HG03342 (cell line): ENCODE data around the gene B3GALT6.

Experiments used
- ATAC-seq: cut with Tn5 transposase; IDR thresholded peaks from one replicate; pipeline ENCODE4 v1.9.1; 2021; ENCODE audit warnings: mild to moderate bottlenecking, moderate library complexity; ENCODE audit not compliant: unreplicated experiment

B3GALT6 gene

DNA sequence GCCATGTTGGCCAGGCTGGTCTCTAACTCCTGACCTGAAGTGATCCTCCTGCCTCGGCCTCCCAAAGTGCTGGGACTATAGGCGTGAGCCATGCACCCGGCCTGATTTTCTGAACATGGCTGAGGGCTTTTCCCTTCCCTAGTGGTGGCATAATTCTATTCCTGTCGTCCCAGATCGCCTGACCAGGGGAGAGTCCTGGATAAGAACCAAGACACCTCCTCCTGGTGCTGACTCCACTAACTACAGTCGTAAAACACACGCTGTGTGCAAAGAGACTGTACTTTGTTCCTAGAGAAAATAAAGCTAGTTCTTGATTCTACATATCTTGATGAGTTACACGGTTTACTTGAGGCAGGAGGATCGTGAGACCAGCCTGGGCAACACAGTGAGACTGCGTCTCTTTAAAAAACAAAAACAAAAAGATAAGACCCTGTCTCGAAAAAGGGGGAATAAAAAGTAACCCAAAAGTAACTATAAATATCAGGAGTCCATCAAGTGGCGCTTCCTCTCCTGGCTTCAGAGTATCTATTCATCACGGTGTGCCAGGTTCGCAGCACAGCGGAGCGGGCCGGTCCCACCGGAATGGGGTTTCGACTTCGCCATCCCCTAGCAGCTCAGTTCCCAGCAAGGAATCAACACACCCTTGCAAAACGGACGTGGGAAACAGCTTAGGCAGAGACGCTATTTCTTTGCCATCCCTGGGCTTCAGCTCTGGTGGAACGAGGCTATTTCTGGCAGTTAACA is 1.2 kb upstream of the B3GALT6 start:
- no peak for ATAC-seq

DNA sequence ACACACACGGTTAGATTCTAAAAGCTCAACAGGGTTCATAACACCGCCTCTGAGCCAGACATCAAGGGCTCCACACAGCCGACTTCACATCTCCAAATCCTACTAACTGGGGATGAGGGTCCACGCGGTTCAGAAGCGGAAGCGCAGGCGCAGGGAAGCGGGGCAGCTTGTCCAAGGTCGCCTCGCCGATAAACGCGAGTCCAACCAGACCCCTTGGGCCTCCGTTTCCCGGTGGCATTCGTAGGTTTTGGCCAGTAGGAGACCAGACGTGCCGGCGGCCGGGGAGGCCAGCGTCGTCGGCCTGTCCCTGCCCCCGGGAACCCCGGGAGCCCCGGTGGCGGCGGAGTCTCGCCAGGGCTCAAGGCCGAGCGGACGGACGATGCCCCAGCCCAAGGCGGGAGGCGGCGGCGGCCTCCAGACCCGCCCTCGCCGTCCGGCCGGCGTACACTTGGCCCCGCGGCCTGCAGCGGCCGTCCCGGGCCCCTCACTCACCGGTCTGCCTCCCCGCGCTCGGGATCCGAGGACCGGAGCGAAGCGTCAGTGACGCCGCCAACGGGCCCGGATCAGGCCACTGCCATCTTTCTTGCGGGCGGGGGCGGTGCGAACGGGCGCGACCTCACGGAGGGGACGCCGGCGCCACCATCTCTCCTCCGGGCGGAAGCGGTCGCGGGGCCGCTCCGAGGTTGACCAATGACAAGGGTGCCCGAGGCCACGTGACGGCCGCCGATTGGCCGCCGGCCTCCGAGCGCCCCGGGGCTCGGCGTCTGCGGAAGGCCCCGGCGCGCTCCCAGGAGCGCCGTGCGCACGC is 433 bp upstream of the B3GALT6 start, which contains the start of gene SDF4:
SDF4 (minus strand) TSS at position 602 of the 808 bp plus-strand sequence. CDS start 3,229 bp downstream, outside the sequence.
- ATAC-seq = peak; percentile 92

DNA sequence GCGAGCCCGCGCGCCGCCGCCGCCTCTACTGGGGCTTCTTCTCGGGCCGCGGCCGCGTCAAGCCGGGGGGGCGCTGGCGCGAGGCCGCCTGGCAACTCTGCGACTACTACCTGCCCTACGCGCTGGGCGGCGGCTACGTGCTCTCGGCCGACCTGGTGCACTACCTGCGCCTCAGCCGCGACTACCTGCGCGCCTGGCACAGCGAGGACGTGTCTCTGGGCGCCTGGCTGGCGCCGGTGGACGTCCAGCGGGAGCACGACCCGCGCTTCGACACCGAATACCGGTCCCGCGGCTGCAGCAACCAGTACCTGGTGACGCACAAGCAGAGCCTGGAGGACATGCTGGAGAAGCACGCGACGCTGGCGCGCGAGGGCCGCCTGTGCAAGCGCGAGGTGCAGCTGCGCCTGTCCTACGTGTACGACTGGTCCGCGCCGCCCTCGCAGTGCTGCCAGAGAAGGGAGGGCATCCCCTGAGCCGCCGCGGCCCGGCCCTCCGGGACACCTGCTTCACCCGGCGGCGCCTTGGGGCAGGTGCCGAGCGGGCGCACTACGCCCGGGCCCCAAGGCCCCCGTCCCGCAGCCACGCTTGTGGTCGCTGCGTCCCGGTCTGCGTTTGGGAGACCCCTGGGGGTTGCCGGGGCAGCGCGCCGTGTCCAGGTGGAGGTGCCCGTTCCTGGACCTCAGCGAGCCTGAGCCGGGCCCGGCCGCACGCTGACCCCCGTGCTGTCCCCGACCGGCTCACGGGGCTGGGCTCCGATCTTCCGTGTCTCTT is 944 bp downstream of the B3GALT6 start:
- no peak for ATAC-seq

DNA sequence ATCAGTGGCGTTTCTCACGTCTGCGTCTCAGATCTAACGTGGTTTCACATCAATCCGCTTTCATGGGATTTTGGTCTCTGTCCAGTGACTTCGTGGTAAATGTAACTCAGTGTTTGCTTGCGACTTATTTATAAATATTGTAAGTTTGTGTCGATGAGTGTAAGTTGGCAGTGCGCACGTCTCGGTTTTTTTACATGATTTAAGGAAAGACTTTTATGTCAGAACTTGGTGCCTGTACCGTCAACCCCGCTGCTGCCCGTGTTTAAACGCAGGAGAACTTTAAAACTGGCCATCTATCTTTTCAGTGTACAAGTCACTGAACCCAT is 1.5 kb downstream of the B3GALT6 start:
- no peak for ATAC-seq

DNA sequence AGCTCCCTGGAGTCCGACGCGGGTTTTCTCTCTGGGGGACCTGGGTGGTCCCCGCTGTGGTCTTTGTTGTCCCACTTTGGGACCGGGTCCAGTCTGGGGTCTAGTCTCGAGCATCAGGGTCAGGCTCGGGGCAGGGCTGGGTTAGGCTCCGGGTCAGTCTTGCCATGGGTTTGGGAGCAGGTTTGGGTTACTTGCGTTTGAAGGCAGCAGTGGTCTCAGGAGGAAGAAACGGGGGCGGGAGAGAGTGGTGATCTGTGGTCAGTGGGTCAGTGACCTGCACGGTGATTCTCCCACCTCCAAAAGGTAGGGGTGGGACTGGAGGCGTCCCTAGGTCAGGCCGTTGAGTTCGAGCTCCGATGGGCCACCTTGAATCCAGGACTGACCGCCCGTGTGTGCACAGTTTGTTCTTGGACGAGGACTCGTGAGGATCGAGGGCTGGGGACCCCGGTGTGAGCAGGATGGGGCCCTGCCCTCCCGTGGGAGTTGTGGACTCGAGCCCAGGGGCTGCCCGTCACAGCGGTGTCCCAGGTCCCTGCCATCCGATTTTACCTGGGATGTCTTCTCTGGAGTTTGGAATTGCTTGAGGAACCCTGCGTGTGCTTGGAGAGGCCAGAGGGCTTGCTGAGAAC is 2.3 kb downstream of the B3GALT6 start:
- ATAC-seq = no peak

DNA sequence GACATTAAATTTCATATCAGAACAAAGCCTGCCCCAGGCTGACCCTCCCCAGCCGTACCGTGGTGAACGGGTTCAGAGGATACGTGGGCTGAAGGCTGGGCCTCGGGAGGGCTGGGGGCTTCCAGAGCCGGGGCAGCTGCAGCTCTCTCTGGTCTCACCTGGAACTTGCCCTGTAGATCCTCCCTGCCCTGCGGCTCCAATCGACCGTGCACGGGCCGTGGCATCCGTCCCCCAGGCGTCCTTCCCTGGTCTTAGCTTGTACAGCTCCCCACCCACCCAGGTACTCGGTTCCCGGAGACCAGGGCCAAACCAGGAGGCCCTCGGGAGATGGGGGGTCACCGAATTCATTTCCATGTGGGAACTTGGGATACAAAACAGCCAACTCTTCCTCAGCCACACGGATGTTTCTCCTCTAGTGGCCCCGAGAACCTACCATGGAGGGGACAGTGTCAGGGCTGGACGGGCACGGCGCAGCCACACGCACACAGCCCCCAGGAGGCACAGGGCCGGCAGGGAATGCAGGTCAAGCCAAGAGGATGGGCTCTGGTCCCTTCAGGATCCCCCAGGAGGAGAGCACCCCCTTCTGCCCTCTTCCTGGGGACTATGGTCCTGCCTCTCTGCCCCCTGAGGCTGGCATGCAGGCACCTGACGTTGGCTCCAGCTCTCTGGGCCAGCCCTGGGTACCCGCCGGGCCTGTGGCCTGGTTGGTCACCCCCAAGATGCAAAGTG is 3.1 kb downstream of the B3GALT6 start:
- ATAC-seq = no peak

DNA sequence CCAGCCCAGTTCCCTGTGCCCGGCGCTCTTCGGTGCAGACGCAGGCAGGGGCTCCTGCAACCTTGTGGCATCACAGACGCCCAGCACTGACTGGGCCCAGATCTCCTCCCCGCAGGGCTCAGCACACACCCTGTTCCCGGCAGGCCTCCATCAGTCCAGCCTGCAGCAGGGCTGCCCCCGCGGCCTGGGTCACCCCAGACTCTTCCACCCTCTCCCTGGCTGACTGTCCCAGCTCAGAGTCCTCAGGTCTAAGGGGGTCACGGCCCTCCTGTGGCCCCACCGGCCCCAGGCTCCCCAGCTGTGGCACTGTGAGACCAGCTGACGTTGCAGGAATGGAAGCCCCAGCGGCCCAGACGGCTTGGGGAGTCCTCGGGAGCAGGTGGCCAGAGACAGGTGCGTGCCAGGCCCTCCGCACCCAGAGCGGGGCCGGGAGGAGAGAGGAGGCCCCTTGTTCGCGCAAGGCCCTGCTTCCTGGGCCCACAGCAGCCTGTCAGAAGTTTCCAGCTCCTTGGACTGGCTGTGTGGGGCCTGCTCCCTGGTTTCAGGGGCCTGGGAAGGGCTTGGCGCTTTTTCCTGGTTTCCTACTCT is 4.2 kb downstream of the B3GALT6 start:
- no peak for ATAC-seq

DNA sequence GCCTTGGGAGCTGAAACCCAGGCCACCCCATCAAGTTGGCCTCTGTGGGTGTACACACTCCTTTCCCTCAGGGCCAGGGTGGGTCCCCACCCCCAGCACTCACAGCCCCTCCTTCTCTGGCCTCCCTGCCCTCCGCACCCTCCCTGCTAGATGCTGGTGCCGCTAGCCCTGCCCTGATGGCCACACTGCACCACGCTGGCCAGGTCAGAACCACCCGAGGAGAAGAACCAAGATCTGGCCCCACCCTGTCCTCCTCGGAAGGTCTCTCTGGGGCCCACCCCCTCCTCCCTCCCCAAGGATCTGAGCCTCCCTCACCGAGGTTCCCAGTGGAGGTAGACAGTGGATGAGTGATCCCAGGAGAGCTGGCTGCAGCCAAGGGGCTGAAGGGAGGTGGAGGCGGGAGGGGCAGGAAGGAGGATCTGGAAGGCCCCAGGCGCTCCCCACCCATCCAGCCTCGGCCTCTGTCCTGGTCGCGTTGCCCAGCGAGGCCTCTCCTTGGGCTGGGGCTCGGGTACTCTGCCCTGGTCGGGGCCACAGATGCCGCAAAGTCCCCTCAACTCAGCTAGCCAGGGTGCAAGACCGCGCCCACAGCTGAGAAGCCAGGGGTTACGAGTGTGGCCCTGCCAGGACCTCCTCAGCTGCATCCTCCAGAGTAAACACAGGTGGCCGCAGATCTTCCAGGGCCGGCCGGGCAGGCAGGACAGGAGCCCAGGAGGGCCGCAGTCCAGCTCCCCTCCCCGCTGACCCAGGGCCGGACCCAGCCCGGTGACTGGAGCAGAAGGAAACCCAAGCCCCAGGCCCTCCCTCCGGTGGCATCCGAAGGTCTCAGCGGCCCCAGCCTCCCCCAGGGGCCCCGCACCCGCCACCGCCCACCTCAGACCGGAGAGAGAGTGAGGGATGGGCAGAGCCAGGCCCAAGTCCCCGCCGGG is 5.2 kb downstream of the B3GALT6 start:
- ATAC-seq = no peak

DNA sequence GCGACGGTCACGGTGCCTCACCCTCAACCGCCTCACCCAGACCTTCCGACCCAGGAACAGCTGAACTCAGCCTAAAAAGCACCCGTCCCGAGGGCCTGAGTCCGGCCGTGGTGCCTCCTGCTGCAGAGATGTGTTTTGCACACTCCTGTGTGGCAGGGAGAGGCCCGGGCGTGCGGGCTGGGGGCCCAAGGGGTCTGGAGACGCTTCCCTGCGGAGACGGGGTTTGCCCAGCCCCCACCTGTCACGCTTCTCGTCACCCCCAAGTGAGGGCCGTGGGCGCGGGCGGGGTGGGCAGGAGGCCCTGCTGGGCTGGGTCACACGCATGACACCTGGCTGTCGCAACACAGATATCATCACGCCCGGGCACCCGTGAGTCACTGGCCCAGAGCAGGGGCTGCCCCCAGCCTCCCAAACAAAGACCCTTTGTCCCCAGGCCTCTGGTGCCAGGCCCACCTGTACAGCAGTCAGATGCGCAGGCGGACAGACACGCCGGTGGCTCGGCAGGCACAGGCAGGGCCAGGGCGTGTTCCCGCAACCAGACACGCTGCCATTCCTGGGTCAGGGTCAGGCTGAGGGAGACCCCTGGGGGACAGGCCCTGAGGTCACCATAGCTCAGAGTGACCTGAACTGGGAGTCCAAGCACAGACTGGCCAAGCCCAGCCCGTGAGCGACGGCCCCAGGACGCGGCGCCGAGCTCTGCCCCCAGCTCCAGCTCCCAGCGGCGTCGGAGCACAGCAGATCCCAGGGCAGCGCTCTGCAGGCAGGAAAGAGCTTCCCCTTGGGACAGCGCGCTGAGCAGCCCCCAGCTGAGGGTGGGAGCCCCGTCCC is 6.1 kb downstream of the B3GALT6 start:
- no peak for ATAC-seq

DNA sequence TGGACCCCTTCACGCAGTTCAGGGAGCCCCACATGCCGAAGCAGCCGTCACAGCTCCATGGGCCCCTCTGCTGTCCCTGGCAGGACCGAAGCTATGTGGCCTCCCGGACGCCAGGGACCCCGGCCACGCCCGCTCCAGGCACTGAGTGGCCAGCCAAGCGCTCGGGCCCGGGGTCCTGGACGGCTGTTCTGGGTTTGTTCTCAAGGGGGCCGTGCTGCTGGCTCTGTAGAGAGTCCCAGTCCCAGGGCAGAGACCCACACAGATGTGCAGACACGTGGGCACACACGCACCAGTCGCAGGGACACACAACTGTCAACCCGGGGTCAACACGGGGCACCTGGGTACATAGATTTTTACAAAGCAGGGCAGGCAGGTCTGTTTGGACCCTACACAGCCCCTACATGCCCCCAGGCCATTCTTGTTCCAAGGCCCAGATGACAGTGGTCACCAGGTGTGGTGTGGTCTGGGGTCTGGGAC is 6.7 kb downstream of the B3GALT6 start:
- no peak for ATAC-seq

DNA sequence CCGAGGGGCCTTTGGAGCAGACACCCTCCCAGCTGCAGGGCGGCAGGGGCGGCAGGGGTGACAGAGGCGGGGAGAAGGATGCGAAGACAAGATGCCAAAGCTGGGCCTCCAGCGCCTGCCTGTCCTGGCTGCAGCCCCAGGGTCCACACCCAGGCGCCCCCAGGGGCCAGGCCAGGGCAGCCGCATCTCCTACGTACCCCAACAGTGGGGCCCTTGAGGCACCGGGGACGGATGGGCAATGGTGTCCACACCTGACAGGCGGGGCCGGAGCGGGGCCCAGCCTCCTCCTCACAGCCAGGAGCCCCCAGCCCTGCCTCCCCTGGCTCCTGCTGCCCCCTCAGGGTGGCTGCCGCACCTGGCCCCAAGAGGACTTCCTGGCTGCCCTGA is 7.2 kb downstream of the B3GALT6 start:
- ATAC-seq = no peak

DNA sequence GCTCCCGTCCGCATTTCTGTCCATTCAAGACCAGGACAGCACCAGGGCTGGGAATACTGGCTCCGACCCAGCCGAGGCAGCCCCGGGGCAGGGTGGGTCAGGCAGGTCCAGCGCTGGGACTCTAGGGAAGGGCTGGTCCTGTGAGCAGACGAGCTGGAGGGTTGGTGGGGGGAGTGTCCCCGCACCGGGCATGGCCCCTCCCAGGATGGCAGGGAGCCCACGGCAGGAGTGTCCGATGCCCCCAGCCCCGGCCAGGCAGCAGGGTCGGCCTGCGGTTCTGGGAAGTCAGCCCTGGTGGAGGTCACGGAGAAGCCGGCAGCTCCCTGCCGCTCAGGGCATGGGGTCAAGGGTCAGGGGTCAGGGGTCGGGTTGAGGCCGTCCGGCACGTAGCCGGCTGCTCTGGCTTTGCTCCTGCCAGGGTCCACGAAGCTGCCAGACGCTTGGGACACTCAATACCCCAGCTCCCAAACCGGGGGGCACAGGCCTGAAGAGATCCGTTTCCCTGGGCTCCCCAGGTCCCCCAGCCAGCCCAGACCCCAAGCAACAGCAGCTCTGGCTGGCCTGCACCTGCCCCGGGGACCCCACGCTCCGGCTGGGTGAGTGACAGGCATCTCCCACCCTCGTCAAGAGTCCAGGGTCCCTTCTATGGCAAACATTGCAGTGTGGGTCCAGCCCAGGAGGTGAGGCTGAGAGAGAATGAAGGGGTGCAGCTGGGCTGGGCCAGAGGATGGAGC is 7.7 kb downstream of the B3GALT6 start:
- ATAC-seq = no peak

DNA sequence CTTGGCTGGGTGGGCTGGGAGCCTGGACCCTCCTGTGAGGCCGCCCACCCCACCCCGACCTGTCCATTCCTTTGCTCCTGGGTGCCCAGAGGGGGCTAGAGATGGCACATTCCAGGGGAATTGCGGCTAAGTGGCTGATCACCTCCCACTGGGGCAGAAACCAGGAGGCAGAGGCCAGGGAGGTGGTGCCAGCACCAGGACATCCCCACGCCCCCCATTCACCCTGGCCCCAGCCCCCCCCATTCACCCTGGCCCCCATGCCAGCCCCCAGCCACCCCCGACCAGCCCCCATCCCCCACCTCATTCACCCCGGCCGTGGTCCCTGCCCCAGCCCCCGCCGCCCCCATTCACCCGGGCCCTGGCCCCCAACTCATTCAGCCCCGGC is 8.3 kb downstream of the B3GALT6 start:
- no peak for ATAC-seq

DNA sequence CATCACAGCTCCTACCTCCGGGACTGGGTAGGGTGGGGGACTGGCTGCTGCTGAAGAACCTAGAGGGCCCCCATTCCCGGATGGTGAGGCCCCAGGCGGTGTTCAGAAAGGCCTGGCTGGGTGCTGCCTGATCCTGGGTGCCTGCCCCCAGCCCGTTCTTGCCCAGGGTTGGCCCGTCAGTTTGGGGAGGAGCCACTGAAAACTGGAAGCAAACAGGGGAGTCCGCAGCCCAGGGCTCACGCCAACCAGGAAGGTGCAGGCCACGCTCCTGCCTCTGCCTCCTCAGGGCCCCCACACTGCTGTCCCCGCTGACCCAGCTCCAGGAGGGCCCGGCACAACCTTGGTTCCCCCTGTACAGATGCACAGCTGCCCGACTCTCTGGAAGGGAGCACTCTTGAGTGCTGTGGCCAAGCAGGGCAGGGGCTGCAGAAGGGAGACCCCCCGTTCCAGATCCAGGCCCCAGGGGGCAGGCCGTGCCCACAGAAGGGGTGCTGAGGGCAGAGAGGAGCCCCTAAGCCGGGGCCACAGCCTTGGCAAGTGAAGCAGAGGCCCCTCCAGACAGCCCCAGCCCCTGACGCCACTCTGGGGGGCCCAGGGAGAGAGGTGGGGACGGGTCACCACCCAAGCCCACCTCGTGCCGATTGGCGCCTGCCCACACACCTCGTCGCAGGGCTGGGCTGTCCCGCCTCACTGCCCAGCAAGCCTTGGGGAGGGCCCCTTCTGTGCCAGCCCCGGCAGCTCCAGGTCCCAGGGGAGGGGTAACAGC is 9.0 kb downstream of the B3GALT6 start:
- no peak for ATAC-seq

DNA sequence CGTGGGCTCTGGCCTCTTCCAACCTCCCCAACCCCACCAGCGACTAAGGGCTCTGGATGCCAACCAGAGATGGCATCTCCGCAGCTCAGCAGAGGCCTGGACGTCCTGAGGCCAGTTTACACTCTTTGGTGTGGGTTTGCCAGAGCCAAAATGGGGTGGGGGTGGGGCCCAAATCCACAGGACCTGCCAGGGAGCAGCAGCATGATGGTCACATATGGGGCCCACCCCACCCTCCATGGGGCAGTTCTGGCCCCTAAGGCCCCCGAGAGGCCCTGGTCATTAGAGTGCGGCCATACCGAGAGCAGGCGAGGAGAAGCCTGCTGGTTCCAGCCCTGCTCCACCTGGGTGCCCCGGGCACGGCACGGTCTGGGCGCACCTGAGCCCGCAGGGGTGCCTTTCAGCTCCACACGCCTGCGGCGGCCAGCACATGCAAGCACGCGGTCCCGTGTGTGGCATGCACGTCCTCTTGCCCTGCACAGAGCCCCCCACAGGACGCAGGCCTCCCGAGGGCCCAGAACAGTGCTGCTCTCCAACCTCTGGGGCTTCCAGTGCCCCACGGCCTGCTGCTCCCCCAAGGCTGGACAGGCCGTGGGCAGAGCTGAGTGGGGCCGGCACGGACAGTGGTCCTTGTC is 9.7 kb downstream of the B3GALT6 start:
- no peak for ATAC-seq
